Endothelial cell of umbilical vein (primary cell): ENCODE measurements around the gene VPS26C. TPM values are rescaled to one million over a fixed set of nuclear protein-coding genes. Genes with fewer than 3 reads are reported as not detected.

ENCODE experiments used
- BruUV-seq: library from RNA; stranded (reverse); fragments of 400-500 nt; replicated peaks from 2 replicates; lab custom pipeline; 2021; lab: Mats Ljungman, UMichigan
- CTCF ChIA-PET: fragments of 300-600, 350-600 bp; sonication (Branson Sonifier 250); formaldehyde crosslinking; loops from one replicate; lab custom pipeline; 2021; ENCODE audit warnings: antibody characterized with exemption, inconsistent platforms; lab: Charles Lee
- POLR2A ChIA-PET: fragments of 300-600, 350-600 bp; sonication (Branson Sonifier 250); formaldehyde crosslinking; loops from one replicate; lab custom pipeline; 2021; ENCODE audit warnings: antibody characterized with exemption, inconsistent platforms; lab: Charles Lee
- DNase-seq: peaks from one replicate; pipeline ENCODE4 v3.0.0-alpha.2; 2011; ENCODE audit warnings: low read depth, low spot score
- FAIRE-seq: peaks from 2 replicates; lab custom pipeline; 2011; peaks lifted over from hg19 to GRCh38; lab: Jason Lieb, UNC
- H2AFZ ChIP-seq: 2 replicates; pipeline ENCODE4 v1.6.0; 2012; ENCODE audit warnings: low read depth, low read length, control low read depth, inconsistent platforms
- H3K27ac ChIP-seq: 2 replicates; pipeline ENCODE4 v1.5.1; 2011; ENCODE audit warnings: low read depth, mild to moderate bottlenecking, control low read depth, low read length, moderate library complexity; ENCODE audit not compliant: insufficient read depth
- H3K27me3 ChIP-seq, 2 experiments: 2 replicates each; pipeline versions ENCODE4 v1.6.0 to v1.6.1; 2011; ENCODE audit warnings: low read length in 2 of 2, mixed read lengths in 1 of 2; ENCODE audit not compliant: control insufficient read depth in 2 of 2, insufficient read depth in 2 of 2
- H3K36me3 ChIP-seq, 2 experiments: 2 replicates in 1 of 2; 3 replicates in 1 of 2; pipeline ENCODE4 v1.5.1; 2011; ENCODE audit warnings: low read length in 2 of 2, mild to moderate bottlenecking in 1 of 2, moderate library complexity in 1 of 2; ENCODE audit not compliant: control insufficient read depth in 2 of 2, insufficient read depth in 2 of 2; ENCODE audit errors: extremely low read depth in 1 of 2
- H3K4me1 ChIP-seq: 3 replicates; pipeline ENCODE4 v1.5.1; 2011; ENCODE audit warnings: mild to moderate bottlenecking, low read length; ENCODE audit not compliant: control insufficient read depth, insufficient read depth; ENCODE audit errors: extremely low read depth
- H3K4me2 ChIP-seq: 2 replicates; pipeline ENCODE4 v1.6.1; 2011; ENCODE audit warnings: low read length, control low read depth, mixed read lengths; ENCODE audit not compliant: insufficient read depth
- H3K4me3 ChIP-seq, 3 experiments: fragments of 200-600 bp in 1 of 3; sonication (generic), shearing (Covaris generic) in 1 of 3; replicated peaks in 1 of 3; 2 replicates each; pipeline ENCODE4 v1.5.1; 2011 to 2016; ENCODE audit warnings: control low read depth in 3 of 3, low read length in 3 of 3, mild to moderate bottlenecking in 2 of 3, inconsistent platforms in 1 of 3, low read depth in 1 of 3, moderate library complexity in 1 of 3; ENCODE audit not compliant: insufficient read depth in 1 of 3
- H3K79me2 ChIP-seq: 2 replicates; pipeline ENCODE4 v1.6.0; 2012; ENCODE audit warnings: low read length, inconsistent platforms; ENCODE audit not compliant: control insufficient read depth, insufficient read depth
- H3K9ac ChIP-seq: replicated peaks from 2 replicates; pipeline ENCODE3; 2011; ENCODE audit warnings: low read length, control low read depth; ENCODE audit not compliant: insufficient read depth; ENCODE audit errors: extremely low read depth
- H3K9me1 ChIP-seq: replicated peaks from 3 replicates; pipeline ENCODE4 v1.6.0; 2011; ENCODE audit warnings: mild to moderate bottlenecking, low read length; ENCODE audit not compliant: control insufficient read depth, insufficient read depth; ENCODE audit errors: extremely low read depth
- H3K9me3 ChIP-seq: replicated peaks from 2 replicates; pipeline ENCODE4 v1.5.1; 2012; ENCODE audit warnings: low read length, inconsistent platforms; ENCODE audit not compliant: control insufficient read depth, insufficient read depth
- H4K20me1 ChIP-seq: replicated peaks from 2 replicates; pipeline ENCODE3; 2011; ENCODE audit warnings: mild to moderate bottlenecking, low read length; ENCODE audit not compliant: control insufficient read depth, insufficient read depth; ENCODE audit errors: extremely low read depth
- CTCF ChIP-seq, 2 donors: IDR thresholded peaks; 1 replicate in 1 of 2; 2 replicates in 1 of 2; pipeline ENCODE4 v1.5.1; 2011; ENCODE audit warnings: low read length in 2 of 2, mild to moderate bottlenecking in 2 of 2, moderate library complexity in 2 of 2, control low read depth in 1 of 2, inconsistent platforms in 1 of 2, low read depth in 1 of 2; ENCODE audit not compliant: insufficient read depth in 1 of 2; ENCODE audit errors: extremely low read depth in 1 of 2
- EZH2 ChIP-seq: IDR thresholded peaks from 2 replicates; pipeline ENCODE4 v1.6.1; 2012; ENCODE audit warnings: borderline replicate concordance, low read depth, mild to moderate bottlenecking, moderate library complexity, low read length, inconsistent platforms; ENCODE audit not compliant: severe bottlenecking
- FOS ChIP-seq: IDR thresholded peaks from 2 replicates; pipeline ENCODE4 v1.6.1; 2011; ENCODE audit warnings: mild to moderate bottlenecking, low read length, moderate library complexity, borderline replicate concordance; ENCODE audit not compliant: insufficient read depth
- GATA2 ChIP-seq: IDR thresholded peaks from 2 replicates; pipeline ENCODE4 v1.7.0; 2011; ENCODE audit warnings: low read depth, mild to moderate bottlenecking, moderate library complexity, mixed read lengths, low read length; ENCODE audit not compliant: insufficient read length, insufficient read depth
- JUN ChIP-seq: IDR thresholded peaks from 2 replicates; pipeline ENCODE4 v1.6.1; 2011; ENCODE audit warnings: borderline replicate concordance, low read depth; ENCODE audit not compliant: insufficient read length, insufficient read depth
- MAX ChIP-seq: IDR thresholded peaks from 2 replicates; pipeline ENCODE4 v1.6.1; 2011; ENCODE audit not compliant: insufficient read depth, insufficient read length
- MYC ChIP-seq: IDR thresholded peaks from one replicate; pipeline ENCODE4 v1.6.1; 2011; ENCODE audit warnings: mild to moderate bottlenecking, low read depth, low read length
- POLR2A ChIP-seq: IDR thresholded peaks from 2 replicates; pipeline ENCODE4 v1.6.1; 2012; ENCODE audit warnings: low read depth, mild to moderate bottlenecking, control low read depth, low read length
- POLR2AphosphoS5 ChIP-seq: IDR thresholded peaks from 2 replicates; pipeline ENCODE4 v1.6.1; 2012; ENCODE audit warnings: low read depth, mild to moderate bottlenecking, control low read depth, low read length, moderate library complexity; ENCODE audit not compliant: insufficient read depth
- dilution Hi-C: fragments of 300-500 bp; cut with MboI; formaldehyde crosslinking; loops from one replicate; pipeline ENCODE4 v1.15.0; 2019; ENCODE audit warnings: low sequenced_read_pairs; ENCODE audit not compliant: extremely low pct_ligation_motif_present
- intact Hi-C: fragments of 100-400 bp; cut with micrococcal nuclease; formaldehyde crosslinking; loops from one replicate; pipeline ENCODE4 v1.10.0; 2022
- polyA plus RNA-seq, 4 experiments: library from polyadenylated mRNA; depleted of rRNA in 3 of 4; stranded (reverse) in 3 of 4; unstranded in 1 of 4; fragments of >200 nt; gene quantifications; 2 replicates each; pipeline versions ENCODE4 v1.2.1 to v1.2.3, GENCODE V29; 2011 to 2012; ENCODE audit warnings: missing spikeins in 1 of 4
- total RNA-seq: library from RNA; stranded (reverse); gene quantifications from 2 replicates; pipeline ENCODE4 v1.2.3, GENCODE V29; 2021

VPS26C gene
- total and polyA plus RNA-seq, 2 donors (not counting 3 experiments of a cell fraction or from before 2014, with no cell fraction given): 35.2 to 53.7 TPM

- TF ChIP-seq MAX (no peak), JUN (no peak), FOS (no peak), POLR2A (no peak), CTCF (IDR thresholded peaks at IDR 0.05; ENCODE audit: extremely low read depth in 1 of 2, insufficient read depth in 1 of 2, low read depth in 1 of 2, low read length in 2 of 2) (no peak), EZH2 (no peak), GATA2 (no peak), MYC (no peak), POLR2AphosphoS5 (no peak)
- no peak overlapping the region for H3K4me3 ChIP-seq
These were observed 33.1 kb upstream of the VPS26C start for GRCh38 chr21:37300114-37300751.

More at GRCh38 chr21:37300114-37300751, 33.1 kb upstream of the VPS26C start:
- BruUV-seq: no TSS peak
- no peaks in the 10 kb centered on the region for H3K79me2 ChIP-seq
- DNase-seq: no peak
- no peaks in the 10 kb centered on the region for H3K9me3 ChIP-seq
- H3K9ac ChIP-seq: no peak overlapping the region
- no peaks in the 10 kb centered on the region for H3K4me1 ChIP-seq
- no peak overlapping the region for H3K4me2 ChIP-seq
- H3K27me3 ChIP-seq: peaks cover 0 to 5% of the 10 kb centered on the region in 2 experiments
- no peaks in the 10 kb centered on the region for H3K9me1 ChIP-seq
- intact Hi-C loops (no loop called here), dilution Hi-C loops (no loop called here)
- H3K36me3 ChIP-seq: no peaks in the 10 kb centered on the region
- POLR2A ChIA-PET: no interaction called here
- FAIRE-seq: no peak
- no peak overlapping the region for H2AFZ ChIP-seq
- CTCF ChIA-PET: interaction anchor here (1.3 kb wide), 1 partner anchor 11 kb away, joined by 3 read pairs; no protein-coding TSS in a partner anchor
- no peaks in the 10 kb centered on the region for H4K20me1 ChIP-seq
- H3K27ac ChIP-seq: no peak overlapping the region
